Measurements from ENCODE around the gene LRCH4. TPM values are rescaled to one million over a fixed set of nuclear protein-coding genes. Genes with fewer than 3 reads are reported as not detected.
A peak's percentile ranks its signal among the peaks of the same experiment; 100 is the strongest.

LRCH4 gene
- total and polyA plus RNA-seq, 9 of the 15 experiments (the other 6 are each of a cell fraction or from before 2014, with no cell fraction given), result 0.06 to 63.3 (median 15.0) TPM

DNA sequence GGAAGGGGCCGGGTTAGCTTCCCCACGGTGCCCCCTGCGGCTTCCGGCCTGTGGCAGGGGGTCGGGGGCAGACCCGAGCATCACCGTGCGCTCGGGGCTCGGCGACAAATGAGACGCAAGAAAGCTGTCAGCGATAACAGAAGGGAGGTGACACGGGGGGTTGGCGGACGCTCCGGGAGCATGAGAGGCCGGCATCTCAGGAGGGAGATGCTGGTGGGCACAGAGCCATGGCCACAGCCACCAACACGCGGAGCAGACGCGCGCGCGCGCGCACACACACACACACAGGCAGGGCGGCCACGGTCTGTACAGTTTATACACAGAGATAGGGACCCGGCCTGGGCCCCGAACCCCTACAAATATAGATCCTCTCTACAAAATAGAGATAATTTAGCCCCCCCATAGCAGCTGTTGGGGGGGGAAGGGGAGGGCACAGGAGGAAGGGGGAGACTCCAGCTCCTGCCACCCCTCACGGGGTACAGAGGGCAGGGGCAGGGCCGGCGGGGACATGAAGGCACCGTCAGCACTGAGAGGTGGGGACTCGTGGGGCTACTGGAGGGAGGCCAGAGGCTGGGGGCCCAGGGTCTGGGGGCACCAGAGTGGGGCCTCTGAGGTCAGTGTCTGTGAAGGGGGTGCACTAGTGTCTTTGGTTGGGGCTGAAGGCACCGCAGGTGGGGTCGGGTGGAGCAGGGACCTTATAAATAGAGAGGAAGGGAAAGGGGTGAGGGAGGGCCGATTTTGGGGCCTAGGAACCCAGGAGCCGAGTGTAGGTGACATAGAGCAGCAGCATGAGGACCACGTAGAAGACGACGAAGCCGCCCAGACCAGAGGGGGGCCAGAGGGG, 11.3 kb downstream of the LRCH4 start:
- H3K9me3 ChIP-seq (replicated peaks; ENCODE audit: control insufficient read depth, insufficient read depth, low read depth, low read length), result no peaks in the 10 kb centered on the region
- no peak overlapping the region for H3K27ac ChIP-seq (ENCODE audit: extremely low read depth, low read depth, low read length)
- H3K4me1 ChIP-seq (replicated peaks in 1 of 2; ENCODE audit: control insufficient read depth in 2 of 2, insufficient read depth in 2 of 2, low read length in 2 of 2), result peaks cover 0 to 79% of the 10 kb centered on the region in 2 experiments; a peak in 3 of 5 replicates
- peaks cover 4% of the 10 kb centered on the region for H3K9me1 ChIP-seq (ENCODE audit: control insufficient read depth, insufficient read depth, low read length)
- ATAC-seq (no peak), FAIRE-seq (no peak), DNase-seq (ENCODE audit: extremely low read depth in 1 of 4, low spot score in 3 of 4) (no peak)
- H3K36me3 ChIP-seq (ENCODE audit: control insufficient read depth, insufficient read depth, low read length), result peaks cover 58% of the 10 kb centered on the region; the same call in 2 of the 3 replicates
- no peak overlapping the region for H3K4me3 ChIP-seq
- no peak overlapping the region for H3K4me2 ChIP-seq (ENCODE audit: insufficient read depth, low read length)
- H3K27me3 ChIP-seq (ENCODE audit: control insufficient read depth in 2 of 2, insufficient read depth in 2 of 2, low read length in 2 of 2), result no peaks in the 10 kb centered on the region
- in situ Hi-C loops (cut with MboI) (loop anchor here (25.0 kb wide), 1 partner anchor 112 kb away; the partner anchor contains the start of gene SPACDR), intact Hi-C loops (cut with micrococcal nuclease) (no loop called here)
- no peak overlapping the region for H2AFZ ChIP-seq (ENCODE audit: low read depth, low read length)
- BruUV-seq (replicated peaks), result no TSS peak
- WGBS (ENCODE audit: insufficient coverage, low coverage, missing lambda C conversion rate), result 94% methylated on average over 33 of the region's 44 CpGs
- H3K9ac ChIP-seq (ENCODE audit: insufficient read depth in 1 of 2, low read depth in 2 of 2, low read length in 2 of 2), result peak overlapping the region in 1 of 2 experiments; percentile 14; a peak in 1 of 4 replicates
- no peaks in the 10 kb centered on the region for H4K20me1 ChIP-seq (replicated peaks; ENCODE audit: control insufficient read depth, insufficient read depth, low read length)
- ChIA-PET CTCF (ENCODE audit: low intra/inter-chr PET ratio) (no interaction called here), POLR2A (no interaction called here)
- no peaks in the 10 kb centered on the region for H3K79me2 ChIP-seq (ENCODE audit: control insufficient read depth, insufficient read depth, low read length)
- TF ChIP-seq, protein P1, sequence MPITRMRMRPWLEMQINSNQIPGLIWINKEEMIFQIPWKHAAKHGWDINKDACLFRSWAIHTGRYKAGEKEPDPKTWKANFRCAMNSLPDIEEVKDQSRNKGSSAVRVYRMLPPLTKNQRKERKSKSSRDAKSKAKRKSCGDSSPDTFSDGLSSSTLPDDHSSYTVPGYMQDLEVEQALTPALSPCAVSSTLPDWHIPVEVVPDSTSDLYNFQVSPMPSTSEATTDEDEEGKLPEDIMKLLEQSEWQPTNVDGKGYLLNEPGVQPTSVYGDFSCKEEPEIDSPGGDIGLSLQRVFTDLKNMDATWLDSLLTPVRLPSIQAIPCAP (CRISPR knock-in tag; IDR thresholded peaks at IDR 0.05; ENCODE audit: borderline replicate concordance), result no peak
- TF ChIP-seq, protein P2, sequence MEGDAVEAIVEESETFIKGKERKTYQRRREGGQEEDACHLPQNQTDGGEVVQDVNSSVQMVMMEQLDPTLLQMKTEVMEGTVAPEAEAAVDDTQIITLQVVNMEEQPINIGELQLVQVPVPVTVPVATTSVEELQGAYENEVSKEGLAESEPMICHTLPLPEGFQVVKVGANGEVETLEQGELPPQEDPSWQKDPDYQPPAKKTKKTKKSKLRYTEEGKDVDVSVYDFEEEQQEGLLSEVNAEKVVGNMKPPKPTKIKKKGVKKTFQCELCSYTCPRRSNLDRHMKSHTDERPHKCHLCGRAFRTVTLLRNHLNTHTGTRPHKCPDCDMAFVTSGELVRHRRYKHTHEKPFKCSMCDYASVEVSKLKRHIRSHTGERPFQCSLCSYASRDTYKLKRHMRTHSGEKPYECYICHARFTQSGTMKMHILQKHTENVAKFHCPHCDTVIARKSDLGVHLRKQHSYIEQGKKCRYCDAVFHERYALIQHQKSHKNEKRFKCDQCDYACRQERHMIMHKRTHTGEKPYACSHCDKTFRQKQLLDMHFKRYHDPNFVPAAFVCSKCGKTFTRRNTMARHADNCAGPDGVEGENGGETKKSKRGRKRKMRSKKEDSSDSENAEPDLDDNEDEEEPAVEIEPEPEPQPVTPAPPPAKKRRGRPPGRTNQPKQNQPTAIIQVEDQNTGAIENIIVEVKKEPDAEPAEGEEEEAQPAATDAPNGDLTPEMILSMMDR (IDR thresholded peaks at IDR 0.05 in 2 of 3, conservative IDR thresholded peaks at IDR 0.05 in 1 of 3; ENCODE audit: insufficient read depth in 2 of 3, low read depth in 1 of 3, low read length in 3 of 3), result no peak
- TF ChIP-seq RBM22 (IDR thresholded peaks at IDR 0.05; ENCODE audit: low read depth, low read length, poor library complexity, severe bottlenecking) (peak; percentile 69), RBFOX2 (IDR thresholded peaks at IDR 0.05; ENCODE audit: low read depth, low read length) (peak; percentile 12), ZNF696 (CRISPR knock-in tag; conservative IDR thresholded peaks at IDR 0.05) (no peak), MAZ (CRISPR knock-in tag; conservative IDR thresholded peaks at IDR 0.05 in 1 of 2, IDR thresholded peaks at IDR 0.05 in 1 of 2) (no peak), SIN3A (IDR thresholded peaks at IDR 0.05; ENCODE audit: borderline replicate concordance in 2 of 2, control insufficient read depth in 1 of 2, low read depth in 2 of 2, low read length in 2 of 2) (no peak), ZNF717 (CRISPR knock-in tag; IDR thresholded peaks at IDR 0.05) (no peak), SNRNP70 (optimal IDR thresholded peaks at IDR 0.05; ENCODE audit: low read depth, low read length) (no peak), GABPB1 (CRISPR knock-in tag; IDR thresholded peaks at IDR 0.05) (no peak), POLR2G (IDR thresholded peaks at IDR 0.05; ENCODE audit: low read depth, low read length) (peak; percentile 71)
- TF ChIP-seq, protein P3, sequence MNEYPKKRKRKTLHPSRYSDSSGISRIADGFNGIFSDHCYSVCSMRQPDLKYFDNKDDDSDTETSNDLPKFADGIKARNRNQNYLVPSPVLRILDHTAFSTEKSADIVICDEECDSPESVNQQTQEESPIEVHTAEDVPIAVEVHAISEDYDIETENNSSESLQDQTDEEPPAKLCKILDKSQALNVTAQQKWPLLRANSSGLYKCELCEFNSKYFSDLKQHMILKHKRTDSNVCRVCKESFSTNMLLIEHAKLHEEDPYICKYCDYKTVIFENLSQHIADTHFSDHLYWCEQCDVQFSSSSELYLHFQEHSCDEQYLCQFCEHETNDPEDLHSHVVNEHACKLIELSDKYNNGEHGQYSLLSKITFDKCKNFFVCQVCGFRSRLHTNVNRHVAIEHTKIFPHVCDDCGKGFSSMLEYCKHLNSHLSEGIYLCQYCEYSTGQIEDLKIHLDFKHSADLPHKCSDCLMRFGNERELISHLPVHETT (CRISPR knock-in tag; conservative IDR thresholded peaks at IDR 0.05 in 1 of 2, IDR thresholded peaks at IDR 0.05 in 1 of 2), result no peak
- TF ChIP-seq, protein P4, sequence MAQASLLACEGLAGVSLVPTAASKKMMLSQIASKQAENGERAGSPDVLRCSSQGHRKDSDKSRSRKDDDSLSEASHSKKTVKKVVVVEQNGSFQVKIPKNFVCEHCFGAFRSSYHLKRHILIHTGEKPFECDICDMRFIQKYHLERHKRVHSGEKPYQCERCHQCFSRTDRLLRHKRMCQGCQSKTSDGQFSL (CRISPR knock-in tag; IDR thresholded peaks at IDR 0.05), result no peak
- TF ChIP-seq, protein P4 (tag; IDR thresholded peaks at IDR 0.05), result 0 out of 4 replicates have a peak, but pooled peaks of 1 of the 2 experiments have one; percentile 25

Measured in K562 (cell line).